ENCODE measurements around the gene MCAM.

MCAM gene, protein sequence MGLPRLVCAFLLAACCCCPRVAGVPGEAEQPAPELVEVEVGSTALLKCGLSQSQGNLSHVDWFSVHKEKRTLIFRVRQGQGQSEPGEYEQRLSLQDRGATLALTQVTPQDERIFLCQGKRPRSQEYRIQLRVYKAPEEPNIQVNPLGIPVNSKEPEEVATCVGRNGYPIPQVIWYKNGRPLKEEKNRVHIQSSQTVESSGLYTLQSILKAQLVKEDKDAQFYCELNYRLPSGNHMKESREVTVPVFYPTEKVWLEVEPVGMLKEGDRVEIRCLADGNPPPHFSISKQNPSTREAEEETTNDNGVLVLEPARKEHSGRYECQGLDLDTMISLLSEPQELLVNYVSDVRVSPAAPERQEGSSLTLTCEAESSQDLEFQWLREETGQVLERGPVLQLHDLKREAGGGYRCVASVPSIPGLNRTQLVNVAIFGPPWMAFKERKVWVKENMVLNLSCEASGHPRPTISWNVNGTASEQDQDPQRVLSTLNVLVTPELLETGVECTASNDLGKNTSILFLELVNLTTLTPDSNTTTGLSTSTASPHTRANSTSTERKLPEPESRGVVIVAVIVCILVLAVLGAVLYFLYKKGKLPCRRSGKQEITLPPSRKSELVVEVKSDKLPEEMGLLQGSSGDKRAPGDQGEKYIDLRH

GRCh38 chr11:119316729-119317591, at the start of gene MCAM:
Gene MCAM, minus strand, starts transcription at chr11:119317130. Its CDS starts 29 bp downstream, at chr11:119317101.
- no peak for DNase-seq (ENCODE audit: low read depth)
- TF ChIP-seq, protein P1, sequence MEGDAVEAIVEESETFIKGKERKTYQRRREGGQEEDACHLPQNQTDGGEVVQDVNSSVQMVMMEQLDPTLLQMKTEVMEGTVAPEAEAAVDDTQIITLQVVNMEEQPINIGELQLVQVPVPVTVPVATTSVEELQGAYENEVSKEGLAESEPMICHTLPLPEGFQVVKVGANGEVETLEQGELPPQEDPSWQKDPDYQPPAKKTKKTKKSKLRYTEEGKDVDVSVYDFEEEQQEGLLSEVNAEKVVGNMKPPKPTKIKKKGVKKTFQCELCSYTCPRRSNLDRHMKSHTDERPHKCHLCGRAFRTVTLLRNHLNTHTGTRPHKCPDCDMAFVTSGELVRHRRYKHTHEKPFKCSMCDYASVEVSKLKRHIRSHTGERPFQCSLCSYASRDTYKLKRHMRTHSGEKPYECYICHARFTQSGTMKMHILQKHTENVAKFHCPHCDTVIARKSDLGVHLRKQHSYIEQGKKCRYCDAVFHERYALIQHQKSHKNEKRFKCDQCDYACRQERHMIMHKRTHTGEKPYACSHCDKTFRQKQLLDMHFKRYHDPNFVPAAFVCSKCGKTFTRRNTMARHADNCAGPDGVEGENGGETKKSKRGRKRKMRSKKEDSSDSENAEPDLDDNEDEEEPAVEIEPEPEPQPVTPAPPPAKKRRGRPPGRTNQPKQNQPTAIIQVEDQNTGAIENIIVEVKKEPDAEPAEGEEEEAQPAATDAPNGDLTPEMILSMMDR (IDR thresholded peaks at IDR 0.05; ENCODE audit: low read depth, low read length, missing control alignments): no peak
- in situ Hi-C loops (cut with HindIII; ENCODE audit: low sequenced_read_pairs): no loop called here
- H3K4me3 ChIP-seq (ENCODE audit: low read depth, low read length): peak within 1 kb of the TSS; percentile 56

DNA sequence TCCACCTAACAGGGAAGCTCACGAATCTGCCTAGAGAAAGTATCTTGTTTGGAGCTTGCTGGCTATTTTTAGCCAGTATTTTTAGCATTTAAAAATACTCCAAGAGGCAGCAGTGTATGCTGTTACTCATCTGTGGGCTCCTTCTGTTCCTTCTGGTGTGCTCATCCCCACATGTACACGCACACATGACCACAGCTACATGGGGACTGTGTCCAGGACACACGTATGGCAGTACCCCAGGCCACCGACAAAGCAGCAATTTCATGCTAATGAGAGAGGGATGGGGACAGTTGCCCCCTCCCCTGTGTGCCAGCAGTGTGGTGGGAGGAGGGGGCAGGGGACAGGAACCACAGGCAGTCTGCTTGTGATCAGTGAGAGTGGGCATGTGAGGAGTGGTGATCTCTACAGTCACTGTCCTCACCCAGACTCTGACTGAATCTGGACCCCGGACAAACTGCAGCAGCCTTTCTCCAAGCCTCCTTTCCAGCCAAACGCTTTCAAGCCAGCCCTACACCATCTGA, 48.2 kb upstream of the MCAM start:
- H3K4me3 ChIP-seq (ENCODE audit: low read depth, low read length): no peak overlapping the region
- DNase-seq (ENCODE audit: low read depth): no peak
- in situ Hi-C loops (cut with HindIII; ENCODE audit: low sequenced_read_pairs): loop anchor here (25.0 kb wide), 1 partner anchor 347 kb away; no protein-coding TSS in a partner anchor
- TF ChIP-seq, protein P1 (IDR thresholded peaks at IDR 0.05; ENCODE audit: low read depth, low read length, missing control alignments): no peak

DNA sequence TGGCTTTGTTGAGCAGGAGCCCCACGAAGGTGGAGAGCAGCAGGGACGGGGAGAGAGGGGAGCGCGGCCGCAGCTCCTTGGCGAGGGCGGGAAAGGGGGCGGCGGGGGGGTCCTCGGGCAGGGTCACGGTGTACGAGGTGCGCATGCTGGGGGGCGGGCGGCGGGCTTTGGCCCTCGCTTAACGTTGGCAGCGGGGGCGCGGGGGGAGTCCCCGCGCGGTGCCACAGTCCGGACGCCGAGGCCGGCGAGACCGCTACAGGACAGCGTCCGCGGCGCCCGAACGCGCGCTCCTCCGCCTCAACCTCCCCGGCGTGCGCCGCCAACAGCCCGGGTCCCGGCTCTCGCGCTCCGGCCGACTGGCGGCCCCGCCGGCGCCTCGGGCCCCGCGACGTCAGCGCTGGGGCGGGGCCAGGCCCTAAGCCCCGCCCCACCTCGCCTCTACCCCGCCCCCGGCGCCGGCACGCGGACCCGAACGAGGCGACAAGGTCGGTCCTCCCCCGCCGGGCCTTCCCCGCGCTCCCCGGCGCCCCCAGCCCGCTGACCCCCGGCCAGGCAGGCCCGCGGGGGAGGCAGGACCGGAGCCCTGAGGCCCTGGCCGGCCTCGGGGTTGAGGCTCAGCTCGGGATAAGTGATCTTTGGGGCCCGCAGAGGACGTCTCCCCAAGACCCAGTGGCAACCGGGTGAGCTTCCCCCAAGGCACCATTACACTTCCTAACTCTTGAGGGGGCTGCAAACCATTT, 47.1 kb upstream of the MCAM start:
- in situ Hi-C loops (cut with HindIII; ENCODE audit: low sequenced_read_pairs): loop anchor here (25.0 kb wide), 1 partner anchor 348 kb away; no protein-coding TSS in a partner anchor
- no peak for DNase-seq (ENCODE audit: low read depth)
- TF ChIP-seq, protein P1 (IDR thresholded peaks at IDR 0.05; ENCODE audit: low read depth, low read length, missing control alignments): no peak
- H3K4me3 ChIP-seq (ENCODE audit: low read depth, low read length): peak overlapping the region; percentile 26

GRCh38 chr11:119363081-119363850, 46.3 kb upstream of the MCAM start:
- no peak for DNase-seq (ENCODE audit: low read depth)
- TF ChIP-seq, protein P1 (IDR thresholded peaks at IDR 0.05; ENCODE audit: low read depth, low read length, missing control alignments): no peak
- in situ Hi-C loops (cut with HindIII; ENCODE audit: low sequenced_read_pairs): loop anchor here (25.0 kb wide), 1 partner anchor 349 kb away; no protein-coding TSS in a partner anchor
- H3K4me3 ChIP-seq (ENCODE audit: low read depth, low read length): peak overlapping the region; percentile 26

DNA sequence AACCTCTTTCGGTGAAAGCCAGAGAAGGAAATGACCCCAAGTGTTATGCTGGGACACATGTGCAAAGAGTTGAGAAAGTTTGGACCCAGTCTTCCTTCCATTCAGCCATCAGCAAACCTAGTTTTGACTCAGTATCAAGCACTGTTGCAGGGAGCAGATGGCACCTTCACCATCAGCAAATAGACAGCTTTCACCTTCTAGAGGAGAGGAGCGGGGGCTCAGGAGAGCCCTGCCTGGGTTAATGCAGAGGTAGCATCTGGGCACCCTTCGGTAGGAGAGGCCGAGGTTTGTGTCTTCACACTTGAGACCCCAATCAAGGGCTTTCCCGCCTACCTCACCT, 45.8 kb upstream of the MCAM start:
- DNase-seq (ENCODE audit: low read depth): no peak
- TF ChIP-seq, protein P1 (IDR thresholded peaks at IDR 0.05; ENCODE audit: low read depth, low read length, missing control alignments): no peak
- H3K4me3 ChIP-seq (ENCODE audit: low read depth, low read length): no peak overlapping the region
- in situ Hi-C loops (cut with HindIII; ENCODE audit: low sequenced_read_pairs): loop anchor here (25.0 kb wide), 1 partner anchor 350 kb away; no protein-coding TSS in a partner anchor
